HG02981 (cell line): ENCODE data around the gene SLC6A3.
"Not testable (repeated sequence)": the region's sequence is repeated elsewhere in the genome, so short reads cannot be mapped to it uniquely, and the experiment has no call there.

Source experiments
- ATAC-seq: cut with Tn5 transposase; IDR thresholded peaks from one replicate; pipeline ENCODE4 v1.9.1; 2021; ENCODE audit warnings: mild to moderate bottlenecking, moderate library complexity; ENCODE audit not compliant: unreplicated experiment

The SLC6A3 gene

DNA sequence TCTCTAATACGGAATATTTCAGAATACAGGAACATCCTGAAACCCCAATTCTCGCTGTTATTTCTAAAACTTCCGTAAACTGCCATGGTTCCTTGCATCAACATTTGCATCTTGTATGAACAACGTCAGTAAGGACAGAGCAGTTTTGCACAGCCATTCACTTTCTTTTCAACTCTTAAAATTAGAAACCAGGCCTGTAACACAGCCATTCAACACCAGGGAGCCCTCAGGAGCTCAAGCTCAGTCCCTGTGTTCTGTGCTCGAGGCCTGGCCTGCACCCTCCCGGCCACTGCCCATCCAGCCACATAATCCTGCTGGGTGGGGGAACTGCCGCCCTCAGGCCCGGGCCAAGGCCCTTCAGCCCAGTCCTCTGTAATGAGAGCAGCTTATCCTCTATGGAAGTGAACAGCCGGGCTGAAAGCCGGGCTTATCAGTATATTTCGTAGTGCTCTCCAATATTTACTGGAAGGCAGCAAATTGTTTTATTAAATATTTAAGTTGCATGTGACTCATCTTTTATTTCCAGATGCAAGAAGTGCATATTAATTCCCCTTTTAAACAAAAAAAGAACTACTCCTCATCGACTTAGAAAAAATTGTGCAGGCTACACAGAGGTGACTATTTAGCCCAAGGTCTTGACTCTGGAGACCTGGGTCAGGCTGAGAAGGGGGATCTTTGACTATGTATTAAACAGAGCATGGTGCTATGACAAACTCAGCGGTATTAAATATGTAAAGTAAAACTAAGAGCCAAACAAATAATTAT lies 33.2 kb upstream of the SLC6A3 start:
- no peak for ATAC-seq

DNA sequence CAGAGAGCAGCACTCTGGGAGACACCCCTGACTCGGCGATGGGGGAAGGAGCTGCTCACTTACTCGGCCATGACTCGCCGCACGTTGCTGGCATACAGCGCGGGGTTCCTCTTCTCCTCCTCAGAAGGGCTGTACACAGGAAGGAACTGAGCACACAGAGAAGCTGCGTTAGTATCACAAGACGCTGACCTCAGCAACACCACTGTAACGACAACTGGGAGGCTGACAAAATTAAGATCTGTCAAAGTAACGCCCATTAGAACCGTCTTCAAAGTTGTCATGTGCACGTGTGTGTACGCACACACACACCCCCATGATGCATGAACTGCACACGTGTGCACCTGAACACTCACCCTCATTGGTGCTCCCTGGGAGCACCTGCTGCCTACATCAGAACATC lies 32.1 kb upstream of the SLC6A3 start:
- ATAC-seq = no peak

DNA sequence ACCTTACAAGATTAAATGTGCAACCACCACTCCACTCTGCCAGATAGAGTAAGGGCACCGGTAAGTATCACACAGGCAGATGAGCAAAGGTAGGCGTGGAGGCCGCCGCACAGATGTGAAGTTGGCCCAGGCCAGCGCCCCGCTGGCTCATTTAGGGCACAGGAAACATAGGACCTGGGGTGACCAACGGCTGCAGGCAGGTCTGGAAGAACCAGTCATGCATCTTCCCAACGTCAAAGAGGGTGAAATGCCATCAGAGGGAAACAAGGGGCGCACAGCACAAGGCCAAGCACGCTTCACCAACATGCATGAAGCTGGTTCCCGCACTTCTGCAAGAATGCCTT lies 31.7 kb upstream of the SLC6A3 start:
- no peak for ATAC-seq

DNA sequence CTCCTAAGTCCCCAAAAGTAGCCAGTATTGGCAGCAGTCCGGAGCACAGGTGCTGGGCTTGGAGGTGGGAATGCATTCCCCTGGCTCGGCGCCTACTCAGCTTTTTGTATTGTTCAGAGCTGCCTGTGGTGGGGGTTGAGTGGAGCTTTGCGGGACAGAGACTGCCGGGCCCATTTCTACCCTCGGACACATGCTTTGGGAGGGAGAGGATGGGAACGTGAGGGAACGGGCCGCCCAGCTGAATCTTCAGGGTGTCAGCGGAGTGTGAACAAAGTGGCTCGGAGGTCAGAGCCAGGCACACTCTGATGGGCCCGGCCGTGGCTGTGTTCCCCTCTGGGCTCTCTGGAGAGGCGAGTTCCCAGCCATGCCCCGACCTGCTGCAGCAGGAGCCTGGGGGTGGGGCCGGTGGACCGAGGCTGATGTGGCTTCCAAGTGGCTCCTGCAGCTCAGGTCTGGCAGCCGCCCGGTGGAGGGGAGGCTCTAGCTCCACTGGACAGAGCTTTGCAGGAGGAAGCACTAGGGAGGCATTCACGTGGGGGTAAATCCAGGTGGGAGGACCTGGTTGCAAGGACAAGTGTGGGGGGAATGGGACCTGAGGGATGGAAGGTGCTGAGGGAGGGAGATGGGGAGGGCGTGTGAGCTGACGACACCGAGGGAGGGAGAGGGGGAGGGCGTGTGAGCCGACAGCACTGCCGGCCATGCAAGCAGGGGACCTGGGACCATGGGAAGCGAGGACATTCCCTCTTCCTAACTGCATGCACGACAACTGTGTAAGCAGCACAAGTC lies 31.1 kb upstream of the SLC6A3 start:
- ATAC-seq = no peak

DNA sequence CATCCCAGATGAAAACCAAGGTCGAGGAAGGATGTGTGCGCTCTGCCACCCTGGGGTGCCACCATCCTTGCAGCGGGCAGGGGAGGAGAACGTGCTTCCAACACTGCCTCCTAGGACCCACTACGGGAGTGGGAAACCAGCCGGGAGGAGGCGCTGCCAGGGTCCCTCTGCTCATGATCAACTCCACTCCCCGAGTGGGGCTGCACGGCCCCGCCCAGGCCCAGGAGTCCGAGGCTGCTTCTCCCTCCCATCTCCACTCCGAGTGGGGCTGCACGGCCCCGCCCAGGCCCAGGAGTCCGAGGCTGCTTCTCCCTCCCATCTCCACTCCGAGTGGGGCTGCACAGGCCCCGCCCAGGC lies 30.3 kb upstream of the SLC6A3 start:
- ATAC-seq = not testable (repeated sequence)

DNA sequence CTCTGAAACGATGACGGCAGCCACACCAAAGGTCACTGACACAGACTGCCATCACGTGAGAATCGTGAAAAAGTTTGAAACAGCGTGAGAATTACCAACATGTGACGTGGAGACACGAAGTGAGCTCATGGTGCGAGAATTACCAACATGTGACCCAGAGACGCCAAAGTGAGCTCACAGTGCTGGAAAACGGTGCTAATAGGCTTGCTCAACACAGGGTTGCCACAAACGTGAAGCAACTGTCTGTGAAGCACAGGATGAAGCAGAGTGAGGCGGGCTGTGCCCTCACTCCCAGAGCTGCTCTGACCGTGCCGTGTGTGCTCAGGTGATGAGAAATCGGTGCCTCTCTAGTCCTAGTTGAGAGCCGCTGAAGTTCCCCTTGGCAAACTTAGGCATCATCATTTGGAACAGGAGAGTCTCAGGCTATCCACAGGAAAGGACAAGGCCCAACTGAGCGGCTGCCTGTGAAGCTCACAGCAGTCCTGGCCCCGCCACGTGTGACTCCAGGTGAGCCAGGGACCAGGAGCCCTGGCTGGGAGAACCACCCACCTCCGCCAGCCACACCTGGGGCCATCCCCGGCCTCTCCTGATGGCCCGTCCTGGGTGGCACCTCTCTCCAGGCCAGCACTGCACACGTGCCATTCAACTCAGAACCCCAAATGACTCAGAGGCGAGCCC lies 29.8 kb upstream of the SLC6A3 start:
- no peak for ATAC-seq

DNA sequence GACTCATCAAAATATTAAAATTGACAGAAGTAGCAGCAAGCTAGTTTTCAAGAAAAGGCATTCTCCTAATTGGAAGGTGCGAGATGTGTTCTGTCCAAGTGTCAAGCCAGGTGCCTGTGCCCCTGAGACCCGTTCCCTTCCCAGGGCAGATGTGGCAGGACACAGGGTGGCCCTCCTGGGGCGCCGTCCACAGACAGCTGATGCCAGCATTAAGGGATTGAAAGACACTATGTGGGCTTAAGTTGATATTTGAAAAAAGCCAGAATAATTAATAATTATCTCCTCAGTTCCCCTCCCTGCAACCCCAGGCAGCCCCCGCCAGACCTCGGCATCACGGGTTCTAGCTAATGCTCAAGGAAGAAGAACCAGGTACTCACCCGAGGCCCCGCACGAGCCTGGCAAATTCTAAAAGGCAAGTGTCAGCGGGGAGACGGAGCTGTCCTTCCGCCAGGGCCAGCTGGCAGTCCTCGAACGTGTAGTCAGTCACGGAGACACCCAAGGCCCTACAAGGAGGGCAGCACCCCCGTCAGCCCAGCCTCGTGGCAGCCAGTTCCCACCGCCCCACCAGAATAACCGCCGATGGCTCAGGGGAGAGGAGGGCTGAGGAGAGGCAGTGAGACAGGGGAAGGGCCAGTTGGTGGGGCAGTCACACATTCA lies 29.1 kb upstream of the SLC6A3 start:
- ATAC-seq = no peak

DNA sequence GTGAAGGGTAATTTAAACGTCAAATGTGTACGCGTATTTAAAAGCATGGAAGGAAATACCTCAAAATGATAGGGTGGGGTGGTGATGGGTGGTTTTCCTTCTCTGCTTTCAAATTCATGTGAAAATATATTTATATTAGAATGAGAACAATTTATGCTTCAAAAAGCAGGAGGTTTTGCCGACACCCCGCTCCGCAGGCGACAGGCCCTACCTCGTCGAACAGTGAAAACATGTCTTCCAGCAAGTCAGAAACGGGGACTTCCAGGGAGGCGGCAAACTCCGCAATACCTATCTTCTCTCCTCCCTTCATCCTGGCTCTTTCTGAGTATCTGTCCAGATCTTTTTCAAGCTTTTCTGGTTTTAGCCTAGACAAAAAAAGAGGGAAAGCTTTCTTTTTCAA lies 28.5 kb upstream of the SLC6A3 start:
- no peak for ATAC-seq

DNA sequence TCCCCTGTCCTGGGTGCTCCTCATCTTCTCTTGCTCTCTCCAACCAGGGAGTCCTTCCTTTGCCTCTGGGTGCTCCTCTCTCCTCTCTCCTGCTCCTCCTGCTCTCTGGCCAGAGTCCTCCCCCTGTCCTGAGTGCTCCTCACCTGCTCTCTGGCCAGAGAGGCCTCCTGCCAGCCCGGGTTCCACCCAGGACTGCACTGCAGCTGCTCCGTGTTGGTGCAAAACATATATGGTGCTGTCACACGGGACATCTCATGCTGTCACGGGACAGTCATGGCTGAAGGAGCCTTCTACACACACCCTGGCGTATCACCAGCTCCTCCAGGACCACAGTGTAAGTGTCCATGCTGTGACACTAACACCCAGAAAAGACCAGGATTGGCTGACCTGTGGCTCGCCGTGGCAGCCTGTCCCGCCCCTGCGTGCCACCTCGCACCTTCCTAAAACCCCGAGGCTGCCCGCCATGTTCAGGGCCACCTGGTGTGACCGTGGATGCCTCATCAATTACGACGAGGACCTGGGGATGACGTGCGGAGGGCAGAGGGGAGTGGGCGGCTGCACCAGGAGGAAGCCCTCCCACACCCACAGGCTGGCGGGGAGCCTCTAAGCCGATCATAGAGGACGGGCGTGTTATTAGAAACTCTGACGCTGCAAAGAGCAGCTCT lies 27.9 kb upstream of the SLC6A3 start:
- ATAC-seq = no peak

DNA sequence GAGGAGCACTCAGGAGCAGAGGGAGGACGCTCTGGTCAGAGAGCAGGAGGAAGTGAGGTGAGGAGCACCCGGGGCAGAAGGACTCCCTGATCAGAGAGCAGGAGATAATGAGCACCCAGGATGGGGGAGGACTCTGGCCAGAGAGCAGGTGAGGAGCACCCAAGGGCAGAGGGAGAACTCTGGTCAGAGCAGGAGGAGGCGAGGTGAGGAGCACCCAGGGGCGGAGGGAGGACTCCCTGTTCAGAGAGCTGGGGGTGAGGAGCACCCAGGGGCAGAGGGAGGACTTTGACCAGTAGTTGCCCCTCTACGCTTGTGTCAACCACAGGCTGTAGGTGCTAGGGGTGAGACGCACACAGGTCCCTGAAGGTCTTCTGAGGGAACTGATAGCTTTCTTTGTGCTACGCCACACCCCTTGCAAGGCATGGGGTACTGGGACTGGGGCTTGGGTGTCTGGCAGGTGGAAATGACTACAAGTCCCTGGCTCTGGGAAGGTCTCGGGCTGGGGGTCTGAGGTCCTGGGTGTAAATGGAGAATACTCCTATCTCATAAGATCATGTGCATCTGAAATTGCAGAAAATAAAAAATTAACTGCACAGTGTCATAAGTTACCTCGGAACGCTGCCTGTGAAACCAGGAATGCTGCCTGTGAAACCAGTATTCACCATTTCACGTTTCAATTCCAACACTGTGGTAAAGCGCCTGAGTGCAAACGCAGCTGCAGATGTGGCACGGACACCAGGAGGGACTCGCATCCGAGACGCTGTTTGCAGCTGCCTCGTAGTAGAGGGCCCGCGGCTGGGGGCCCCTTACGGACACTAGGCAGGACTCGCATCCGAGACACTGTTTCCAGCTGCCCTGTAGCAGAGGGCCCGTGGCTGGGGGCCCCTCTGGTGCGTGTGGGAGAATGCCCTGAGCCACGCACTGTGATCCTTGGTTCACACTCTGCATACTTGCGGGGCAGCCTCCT lies 27.0 kb upstream of the SLC6A3 start:
- no peak for ATAC-seq

DNA sequence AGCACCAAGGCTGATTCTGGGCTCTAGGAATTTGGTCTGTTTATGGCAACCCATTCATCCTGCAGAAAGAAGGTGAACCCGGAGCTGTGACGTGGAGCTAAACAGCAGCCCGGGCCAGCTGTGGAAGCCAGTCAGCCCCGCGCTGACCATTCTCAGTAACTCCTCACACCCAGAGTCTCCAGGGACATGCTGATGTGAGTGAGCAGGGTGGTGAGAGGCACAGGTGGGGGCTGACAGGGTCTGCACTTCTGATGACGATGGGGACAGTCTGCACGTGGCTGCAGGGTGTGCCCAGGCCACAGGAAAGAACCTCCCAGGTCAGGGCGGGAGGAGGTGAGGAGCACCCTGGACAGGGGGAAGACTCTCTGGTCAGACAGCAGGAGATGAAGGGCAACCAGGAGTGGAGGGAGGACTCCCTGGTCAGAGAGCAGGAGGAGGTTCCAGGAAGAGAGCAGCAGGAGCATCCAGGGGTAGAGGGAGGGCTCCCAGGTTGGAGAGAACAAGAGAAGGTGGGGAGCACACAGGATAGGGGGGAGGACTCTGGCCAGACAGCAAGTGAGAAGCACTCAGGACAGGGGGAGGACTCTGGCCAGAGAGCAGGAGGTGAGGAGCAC lies 26.1 kb upstream of the SLC6A3 start:
- no peak for ATAC-seq

DNA sequence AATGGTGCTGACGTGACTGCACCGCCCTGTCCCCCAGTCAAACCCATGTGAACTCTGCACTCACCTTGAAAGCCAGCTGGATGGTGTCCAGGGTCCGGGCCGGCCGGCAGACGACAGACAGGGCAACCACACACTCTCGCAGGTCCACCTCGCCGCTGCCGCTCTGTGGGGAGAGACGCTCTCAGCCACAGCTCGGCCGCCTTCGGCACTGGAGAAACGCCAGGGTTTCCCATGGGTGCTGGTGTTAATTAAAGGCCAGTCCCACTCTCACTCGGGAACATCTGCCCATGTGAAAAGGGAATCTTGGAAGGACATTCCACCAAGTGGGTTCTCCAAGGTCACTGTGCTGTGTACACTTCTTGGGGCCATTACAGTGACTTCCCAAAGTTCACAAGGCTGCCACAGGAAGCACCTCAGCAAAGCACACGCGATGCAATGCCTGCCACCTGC lies 25.5 kb upstream of the SLC6A3 start:
- no peak for ATAC-seq

DNA sequence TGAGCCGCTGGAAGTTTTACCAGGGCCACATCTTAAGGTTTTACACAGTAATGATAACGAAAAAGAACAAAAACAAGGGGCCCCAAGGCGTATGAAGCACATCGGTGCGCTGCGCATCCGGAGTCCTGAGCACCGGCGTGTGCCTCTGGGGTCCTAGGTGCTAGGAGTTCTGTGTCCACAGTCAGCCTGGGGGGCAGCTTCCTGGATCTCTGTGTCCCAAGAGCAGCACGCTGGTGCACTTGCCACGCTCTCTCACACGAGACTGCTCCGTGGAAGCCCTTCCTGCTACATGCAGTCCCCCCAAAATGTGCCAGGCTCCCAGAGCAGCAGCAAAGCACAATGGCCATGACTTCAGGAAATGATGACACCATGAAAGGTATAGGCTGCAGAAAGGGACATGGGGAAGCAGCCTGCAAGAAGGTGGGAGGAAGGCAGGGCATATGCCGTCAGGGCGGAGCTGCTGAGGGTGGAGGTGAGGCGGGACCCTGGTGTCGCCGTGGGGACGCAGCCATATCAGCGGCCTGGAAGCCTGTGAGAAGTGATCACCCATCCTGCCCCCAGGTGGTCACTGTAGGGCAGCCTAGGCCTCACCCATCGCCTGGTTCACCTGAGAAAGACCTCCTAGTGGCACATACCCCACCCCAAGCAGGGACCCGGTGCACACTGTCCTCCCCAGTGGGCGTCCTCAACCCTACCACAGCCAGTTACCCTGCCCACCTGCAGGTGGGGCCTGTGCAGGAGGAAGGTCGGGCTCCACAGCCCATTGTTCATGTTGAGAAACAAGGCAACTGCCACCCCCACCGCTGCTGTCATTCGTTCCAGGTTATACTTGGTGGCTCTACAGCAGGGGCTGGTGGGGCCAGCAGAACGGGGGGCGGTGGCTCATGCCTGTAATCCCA lies 23.6 kb upstream of the SLC6A3 start:
- no peak for ATAC-seq

DNA sequence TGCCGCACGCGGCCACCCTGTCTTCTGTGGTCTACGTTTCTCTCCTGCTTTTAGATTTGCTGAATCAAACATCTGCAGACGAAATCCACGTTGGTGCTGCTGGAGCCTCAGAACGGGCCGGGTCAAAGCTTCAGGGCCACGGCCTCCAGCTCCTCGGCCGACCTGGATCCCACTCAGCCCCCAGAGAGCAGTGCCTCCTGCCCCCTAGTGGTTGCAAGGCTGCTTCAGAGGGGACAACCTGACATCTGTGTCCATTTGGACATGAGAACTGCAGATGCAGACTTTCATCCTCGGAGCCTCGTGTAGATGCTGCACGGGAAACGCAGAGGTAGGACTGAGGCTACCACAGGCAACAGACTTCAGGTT lies 23.0 kb upstream of the SLC6A3 start:
- no peak for ATAC-seq

DNA sequence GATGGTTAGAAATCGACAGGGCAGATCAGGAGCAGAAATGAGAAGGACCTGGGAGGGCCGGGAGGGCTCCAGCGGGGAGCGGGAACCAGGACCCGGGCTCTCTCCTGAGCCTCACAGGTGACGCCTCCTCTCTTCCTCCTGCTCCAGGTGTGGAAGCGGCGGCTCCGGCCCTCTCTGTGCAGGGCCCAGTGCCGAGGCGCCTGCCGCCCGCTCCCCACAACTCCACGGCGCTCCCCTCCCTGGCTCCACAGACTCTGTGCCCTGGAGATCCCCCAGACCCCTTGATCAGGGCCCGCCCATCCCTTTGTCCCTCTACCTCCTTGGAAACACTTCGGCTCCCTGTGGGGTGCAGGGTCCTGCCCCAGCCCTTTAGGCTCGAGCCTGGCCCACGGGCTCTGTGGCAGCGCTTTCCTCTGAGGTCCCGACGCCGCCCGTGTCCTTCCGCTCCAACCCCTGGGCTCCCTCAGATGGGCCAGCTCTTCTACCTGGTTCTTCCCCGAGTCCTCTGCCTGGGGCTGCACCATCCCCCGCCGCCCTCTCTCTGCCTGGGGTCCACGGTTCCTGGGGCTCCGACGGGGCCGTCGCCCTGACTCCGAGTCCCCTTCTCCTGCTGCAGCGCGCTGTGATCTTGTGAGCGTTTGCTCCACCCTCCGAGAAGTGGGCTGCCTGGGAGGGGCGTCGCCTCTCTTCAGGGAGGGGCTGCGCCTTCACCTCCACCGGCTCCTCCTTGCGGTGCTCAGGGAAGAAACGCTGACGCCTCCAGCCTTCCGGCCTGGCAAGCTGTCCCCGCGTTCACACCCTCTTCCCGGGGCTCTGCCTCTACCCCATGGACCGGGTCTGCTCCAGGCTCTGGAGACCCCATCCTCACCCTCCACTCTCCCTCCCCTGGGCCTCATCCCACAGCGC lies 22.4 kb upstream of the SLC6A3 start:
- ATAC-seq = no peak

DNA sequence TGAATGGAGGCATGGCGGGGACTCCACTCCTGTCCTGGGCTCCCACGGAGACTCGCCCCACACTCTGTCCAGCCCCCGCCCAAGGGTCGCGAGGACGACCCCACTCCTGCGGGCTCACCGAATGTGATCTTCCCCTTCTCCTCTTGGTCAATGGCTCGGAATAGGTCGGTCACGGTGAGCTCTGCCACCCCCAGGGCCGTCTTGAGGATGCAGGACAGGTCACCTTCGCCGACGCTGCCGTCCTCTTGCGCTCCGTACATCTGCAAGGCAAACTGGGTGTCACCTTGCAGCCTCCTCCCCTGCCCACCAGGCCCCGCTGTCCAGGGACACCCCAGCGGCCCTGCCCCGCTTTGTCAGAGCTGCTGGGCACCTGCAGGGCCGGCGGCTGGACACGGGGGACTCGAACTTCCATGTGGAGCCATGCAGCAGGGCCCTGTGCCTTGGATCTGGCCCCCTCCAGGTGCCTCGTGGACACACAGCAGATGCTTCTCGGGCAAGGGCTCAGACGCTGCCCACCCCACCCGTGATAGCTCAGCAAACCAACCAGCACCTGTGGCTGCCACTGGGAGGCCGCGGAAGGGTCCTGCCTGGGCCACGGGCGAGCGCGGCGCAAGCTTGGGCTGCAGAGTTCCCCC lies 21.5 kb upstream of the SLC6A3 start:
- no peak for ATAC-seq

DNA sequence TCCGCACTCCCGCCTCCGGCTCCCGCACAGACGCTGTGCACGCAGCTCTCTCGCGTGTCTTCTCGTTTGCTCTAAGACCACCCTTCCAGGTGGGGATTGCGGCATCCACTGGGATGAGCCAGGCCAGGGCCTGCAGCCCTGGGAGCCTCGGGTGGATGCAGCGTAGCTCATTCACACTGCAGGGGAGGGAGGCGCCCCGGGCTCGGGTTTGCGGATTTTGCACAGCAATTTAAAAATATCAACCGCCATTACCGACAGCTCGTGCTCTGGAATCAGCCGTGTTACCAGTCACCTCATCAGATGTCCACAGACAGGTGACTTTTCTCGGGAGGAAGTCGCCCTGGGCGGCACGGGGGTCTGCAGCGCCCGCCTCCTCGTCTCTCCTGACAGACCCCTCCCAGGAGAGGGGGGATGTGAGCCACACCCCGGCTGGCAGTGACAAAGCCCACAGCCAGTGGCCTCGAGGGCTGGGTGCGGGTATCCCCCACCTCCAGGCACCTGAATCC lies 20.8 kb upstream of the SLC6A3 start:
- no peak for ATAC-seq
